GM19240 (cell line): ENCODE results near the gene MCM3AP.
A peak's percentile ranks its signal among the peaks of the same experiment; 100 is the strongest.
"Not testable (repeated sequence)": the region's sequence is repeated elsewhere in the genome, so short reads cannot be mapped to it uniquely, and the experiment has no call there.

Experiments
- DNase-seq: peaks from one replicate; pipeline ENCODE4 v3.0.0; 2011; ENCODE audit warnings: low spot score; ENCODE audit not compliant: insufficient read length

MCM3AP gene

DNA sequence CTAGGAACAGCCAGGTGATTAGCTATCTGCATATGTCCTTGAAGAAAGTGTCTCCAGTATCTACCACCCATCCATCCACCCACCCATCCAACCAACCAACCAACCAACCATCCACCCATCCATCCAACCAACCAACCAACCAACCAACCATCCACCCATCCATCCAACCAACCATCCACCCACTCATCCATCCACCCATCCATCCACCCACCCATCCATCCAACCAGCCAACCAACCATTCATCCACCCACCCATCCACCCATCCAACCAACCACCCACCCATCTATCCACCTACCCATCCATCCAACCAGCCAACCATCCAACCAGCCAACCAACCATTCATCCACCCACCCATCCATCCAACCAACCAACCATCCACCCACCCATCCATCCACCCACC lies 26.2 kb upstream of the MCM3AP start:
- no peak for DNase-seq

DNA sequence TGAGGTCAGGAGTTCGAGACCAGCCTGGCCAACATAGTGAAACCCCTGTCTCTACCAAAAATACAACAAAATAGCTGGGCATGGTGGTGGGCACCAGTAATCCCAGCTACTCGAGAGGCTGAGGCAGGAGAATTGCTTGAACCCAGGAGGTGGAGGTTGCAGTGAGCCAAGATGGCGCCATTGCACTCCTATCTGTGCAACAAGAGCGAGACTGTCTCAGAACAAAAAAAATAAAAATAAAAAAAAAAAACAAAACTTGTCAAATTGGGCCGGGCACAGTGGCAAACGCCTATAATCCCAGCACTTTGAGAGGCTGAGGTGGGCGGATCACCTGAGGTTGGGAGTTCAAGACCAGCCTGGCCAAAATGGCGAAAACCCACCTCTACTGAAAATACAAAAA lies 24.8 kb upstream of the MCM3AP start:
- DNase-seq = not testable (repeated sequence)

DNA sequence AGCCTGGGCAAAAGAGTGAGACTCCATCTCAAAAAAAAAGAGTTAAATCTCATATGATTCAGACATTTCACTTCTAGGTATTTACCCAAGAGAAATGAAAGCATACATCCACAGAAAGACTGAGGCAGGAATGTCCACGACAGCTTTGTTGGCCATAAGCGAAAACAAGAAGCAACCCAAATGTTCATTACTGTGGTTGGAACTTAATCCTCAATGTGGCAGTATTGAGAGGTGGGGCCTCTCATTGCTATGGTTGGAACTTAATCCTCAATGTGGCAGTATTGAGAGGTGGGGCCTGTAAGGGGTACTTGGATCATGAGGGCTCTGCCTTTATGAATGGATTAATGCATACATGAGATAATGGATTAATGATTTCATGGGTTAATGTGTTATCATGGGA lies 23.0 kb upstream of the MCM3AP start:
- no peak for DNase-seq

DNA sequence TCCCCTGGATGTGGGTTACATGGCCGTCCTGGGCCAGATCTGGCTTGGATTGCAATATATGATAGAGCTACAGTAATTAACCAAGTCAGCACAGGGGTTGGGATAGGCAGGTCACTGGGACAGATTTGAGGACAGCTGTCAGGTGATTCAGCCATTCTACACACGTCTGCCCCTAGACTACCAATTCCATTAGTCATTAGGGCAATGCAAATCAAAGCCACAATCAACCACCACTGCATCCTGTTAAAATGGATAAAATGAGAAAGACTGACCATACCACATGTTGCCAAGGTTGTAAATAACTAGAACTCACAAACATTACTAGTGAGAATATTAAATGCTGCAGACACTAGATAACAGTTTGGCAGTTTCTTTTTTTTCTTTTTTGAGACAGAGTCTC lies 22.2 kb upstream of the MCM3AP start:
- DNase-seq = no peak

DNA sequence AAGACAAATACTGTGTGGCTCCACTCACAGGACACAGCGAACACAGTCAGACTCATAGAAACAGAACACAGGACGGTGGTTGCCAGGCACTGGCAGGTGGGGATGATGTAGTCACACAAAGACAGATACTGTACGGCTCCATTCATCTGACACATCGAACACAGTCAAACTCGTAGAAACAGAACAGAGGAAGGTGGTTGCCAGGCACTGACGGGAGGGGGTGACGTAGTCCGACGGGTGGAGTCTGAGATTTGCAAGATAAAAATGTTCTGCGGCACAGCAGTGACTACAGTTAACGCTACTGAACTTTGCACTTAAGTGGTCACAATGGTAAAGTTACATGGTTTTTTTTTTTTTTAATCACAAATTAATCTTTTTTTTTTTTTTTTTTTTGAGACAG lies 19.5 kb upstream of the MCM3AP start:
- DNase-seq = no peak

GRCh38 chr21:46304437-46304836 lies 19.0 kb upstream of the MCM3AP start:
- no peak for DNase-seq

GRCh38 chr21:46301759-46302158 lies 16.3 kb upstream of the MCM3AP start:
- DNase-seq = no peak

- no peak for DNase-seq
These were observed 13.8 kb upstream of the MCM3AP start for GRCh38 chr21:46299167-46299566.

GRCh38 chr21:46297338-46298271 lies 12.2 kb upstream of the MCM3AP start:
- DNase-seq = no peak

DNA sequence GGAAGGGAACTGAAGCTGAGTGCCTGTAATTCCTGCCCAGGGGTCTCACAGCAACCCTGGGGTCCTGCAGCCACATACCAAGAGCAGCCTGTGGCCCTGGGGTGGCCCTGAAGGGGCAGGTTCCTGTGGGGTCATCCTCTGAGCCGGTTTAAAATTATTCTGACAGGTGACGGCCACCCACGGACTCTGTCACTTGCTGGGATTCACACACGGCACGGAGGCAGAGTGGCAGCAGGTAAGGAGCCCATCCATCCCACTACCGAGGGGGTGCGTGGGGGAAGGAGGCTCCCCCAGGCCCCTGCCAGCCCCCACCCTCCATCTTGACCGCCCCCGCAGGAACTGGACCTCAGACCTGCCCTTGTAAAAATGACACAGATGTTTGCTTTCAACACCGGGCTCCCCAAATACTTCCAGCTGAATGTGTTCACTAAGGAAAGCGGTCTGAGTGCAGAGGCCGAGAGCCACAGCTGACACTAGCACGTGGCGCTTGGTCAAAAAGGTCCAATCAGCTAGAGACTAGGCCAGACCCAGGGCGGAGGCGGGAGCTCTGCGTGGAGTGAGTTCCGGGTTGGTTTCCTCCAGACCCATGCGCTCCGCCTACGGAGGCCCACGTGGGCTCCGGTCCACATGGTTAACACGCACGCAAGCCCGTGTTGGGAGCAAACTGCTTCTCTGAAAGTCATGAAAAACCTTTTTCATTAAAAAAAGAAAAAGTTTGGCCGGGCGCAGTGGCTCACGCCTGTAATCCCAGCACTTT lies 10.8 kb upstream of the MCM3AP start:
- DNase-seq = no peak

DNA sequence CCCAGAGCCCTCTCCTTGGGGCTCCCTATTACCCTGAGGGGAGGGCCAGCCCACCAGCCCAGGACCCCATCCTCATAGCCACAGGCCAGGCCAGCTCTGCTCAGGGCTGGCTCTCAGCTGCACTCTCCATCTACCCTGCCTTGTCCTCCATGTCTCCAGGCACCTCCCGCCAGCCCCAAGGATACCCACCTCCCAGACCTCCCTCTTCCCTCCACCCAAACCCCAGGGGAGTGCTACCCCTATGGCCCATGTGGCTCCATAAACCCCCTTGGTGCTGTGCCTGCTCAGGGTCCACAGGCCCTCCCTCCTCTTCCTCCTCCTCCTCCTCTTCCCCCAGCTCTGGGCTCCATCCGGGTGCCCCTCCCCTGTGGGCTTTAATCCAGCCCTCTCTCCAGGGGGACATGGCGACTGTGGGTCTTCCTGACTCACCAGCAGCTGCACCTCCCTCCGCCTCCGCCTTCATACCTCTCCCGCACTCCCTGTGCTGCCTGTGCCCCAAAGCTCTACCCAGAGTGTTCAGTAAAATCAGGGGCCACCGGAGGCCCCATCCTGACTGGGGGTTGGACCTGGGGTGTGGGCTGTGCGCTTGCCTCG lies 9.9 kb upstream of the MCM3AP start:
- no peak for DNase-seq

- DNase-seq = no peak
These were observed 9.3 kb upstream of the MCM3AP start for GRCh38 chr21:46294647-46295176.

DNA sequence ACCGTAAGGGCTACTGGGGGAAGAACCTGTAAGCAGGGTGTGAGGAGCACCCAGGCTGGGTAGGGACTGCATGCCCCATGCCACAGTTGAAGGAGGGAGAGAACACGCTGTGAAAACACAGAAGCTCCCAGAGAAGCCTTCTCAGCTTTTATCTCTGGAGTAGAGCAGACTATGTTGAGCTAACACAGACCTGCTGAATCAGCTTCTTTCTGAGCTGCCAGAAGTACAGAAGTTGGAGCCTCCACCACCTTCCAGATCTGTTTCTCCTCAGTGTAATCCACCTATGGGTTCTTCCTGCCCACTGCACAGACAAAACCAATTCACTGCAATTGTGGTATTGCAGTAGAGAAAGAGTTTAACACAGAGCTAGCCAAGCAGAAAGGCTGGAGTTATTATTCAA lies 6.2 kb upstream of the MCM3AP start:
- no peak for DNase-seq

DNA sequence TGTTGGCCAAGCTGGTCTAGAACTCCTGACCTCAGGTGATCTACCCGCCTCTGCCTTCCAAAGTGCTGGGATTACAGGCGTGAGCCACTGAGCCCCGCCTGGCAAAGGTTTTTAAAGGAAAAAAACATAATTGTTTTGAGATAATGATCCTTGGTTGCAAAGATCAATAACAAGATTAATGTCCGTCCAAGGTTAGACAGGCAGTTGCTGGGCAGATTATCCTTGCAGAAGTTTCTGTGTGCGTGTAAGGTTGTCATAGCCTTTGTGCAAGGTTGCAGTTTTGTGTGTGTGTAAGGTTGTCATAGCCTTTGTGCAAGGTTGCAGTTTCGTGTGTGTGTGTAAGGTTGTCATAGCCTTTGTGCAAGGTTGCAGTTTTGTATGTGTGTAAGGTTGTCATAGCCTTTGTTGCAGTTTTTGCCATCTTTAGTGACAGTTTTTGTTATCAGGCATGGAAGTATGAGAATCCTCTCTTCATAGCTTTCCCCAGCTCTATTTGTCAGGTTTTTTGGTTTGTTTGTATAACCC lies 4.3 kb upstream of the MCM3AP start:
- DNase-seq = no peak

DNA sequence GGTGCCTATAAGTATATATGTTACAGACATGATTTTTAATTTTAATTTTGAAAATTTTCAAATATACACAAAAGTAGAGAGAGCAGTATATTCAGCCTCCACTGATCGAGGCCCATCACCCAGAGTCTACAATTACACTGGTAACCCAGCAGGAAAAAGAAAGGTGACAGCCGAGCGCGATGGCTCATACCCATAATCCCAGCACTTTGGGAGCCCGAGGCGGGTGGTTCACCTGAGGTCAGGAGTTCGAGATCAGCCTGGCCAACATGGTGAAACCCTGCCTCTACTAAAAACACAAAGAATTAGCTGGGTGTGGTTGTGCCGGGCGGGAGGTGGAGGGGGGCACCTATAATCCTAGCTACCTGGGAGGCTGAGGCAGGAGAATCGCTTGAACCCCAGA lies 2.1 kb upstream of the MCM3AP start:
- no peak for DNase-seq

DNA sequence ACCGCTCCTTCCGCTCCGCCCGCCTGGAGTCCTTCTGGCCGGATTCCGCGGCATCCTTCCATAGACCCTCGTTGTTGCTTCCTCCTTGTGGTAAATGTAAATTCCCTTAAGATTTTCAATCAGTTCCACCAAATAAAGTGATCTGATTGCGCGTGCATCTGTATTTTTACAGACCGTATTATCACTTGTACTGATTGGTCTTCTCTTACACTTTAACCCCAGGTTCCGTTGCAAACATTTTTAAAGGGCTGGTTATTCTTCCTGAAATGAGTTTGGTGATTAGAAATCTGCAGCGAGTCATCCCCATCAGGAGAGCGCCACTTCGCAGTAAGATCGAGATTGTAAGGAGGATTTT lies 1.2 kb upstream of the MCM3AP start:
- DNase-seq = no peak

DNA sequence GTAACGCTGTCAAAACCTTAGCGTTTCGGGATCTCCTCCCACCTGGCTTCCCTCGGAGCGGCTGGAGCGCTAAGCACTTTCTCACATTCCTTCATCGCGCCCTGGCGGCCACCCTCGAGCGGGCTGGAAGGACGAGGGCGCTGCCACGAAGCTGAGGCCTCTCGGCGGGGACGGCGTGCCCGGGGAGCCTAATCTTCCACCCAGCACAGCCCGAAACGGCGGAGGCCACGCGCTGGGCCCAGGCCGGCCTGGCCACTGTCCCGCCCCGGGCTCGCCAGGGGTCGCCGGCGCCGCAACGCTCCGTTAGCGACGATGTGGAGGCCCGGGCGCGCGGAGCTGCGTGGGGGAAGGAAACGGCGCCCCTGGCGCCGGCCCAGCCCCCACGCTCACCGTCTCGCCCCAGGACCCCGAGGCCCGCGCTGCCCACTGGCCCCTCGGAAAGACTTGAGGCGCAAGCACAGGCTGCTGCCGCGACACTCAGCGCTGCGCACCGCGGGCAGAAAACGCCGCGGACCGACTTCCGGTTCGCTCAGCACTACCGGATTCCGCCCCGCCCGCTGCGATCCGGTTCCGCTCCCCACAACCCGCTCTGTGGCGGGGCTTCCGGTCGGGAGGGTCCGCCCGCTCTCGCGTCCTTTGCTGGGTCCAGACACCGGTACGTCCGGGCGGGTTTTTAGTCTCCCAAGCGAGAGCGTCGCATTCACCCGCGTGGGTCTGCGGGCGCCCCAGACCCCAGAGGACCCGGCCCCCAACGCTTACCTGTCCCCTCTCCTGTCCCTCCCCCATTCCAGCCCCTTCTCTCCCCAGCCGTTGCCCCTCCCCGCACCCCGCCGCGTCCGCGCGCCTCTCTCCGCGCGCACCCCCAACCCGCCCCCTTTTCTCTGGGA lies 593 bp upstream of the MCM3AP start, which contains the start of gene YBEY:
TSS of gene YBEY (plus strand) at position 582 of the 887 bp plus-strand sequence. CDS start 572 bp downstream, outside the sequence.
- DNase-seq = peak; percentile 91

GRCh38 chr21:46284733-46285132 lies 678 bp downstream of the MCM3AP start:
- no peak for DNase-seq

DNA sequence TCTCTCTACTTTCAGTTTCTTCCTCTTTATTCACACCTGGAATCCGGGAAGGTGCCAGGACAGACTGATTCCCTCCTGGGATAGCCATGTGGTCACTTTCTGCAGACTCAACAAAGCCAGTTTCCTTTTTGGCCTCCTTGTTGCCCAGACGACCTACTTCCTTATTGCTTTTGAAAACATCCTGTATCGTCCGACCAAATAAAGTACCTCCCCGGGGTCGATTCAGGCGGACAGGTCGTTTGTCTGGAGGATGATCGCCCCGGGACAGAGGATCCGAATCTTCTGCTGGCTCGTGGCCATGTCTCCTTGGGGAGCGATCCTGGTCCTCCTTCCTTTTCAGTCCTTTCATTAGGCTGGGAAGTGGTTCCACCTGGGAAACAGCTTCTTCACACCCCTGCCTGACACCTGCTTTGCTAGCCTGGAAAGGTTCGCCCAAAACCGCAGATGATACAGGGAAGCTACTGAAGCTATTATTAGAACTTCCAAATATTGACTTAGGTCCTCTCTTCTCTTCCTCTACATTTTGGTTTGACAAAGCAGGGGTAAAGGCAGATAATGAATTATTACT lies 1.2 kb downstream of the MCM3AP start:
- DNase-seq = no peak

- DNase-seq = no peak
These were observed 10.5 kb downstream of the MCM3AP start for GRCh38 chr21:46274797-46275390.
